Measurements from ENCODE around the gene SEPTIN2.
A peak's percentile ranks its signal among the peaks of the same experiment; 100 is the strongest.

The SEPTIN2 gene

GRCh38 chr2:241350878-241351639, 35.3 kb downstream of the SEPTIN2 start:
- Histone ChIP-seq H3K27me3 (no peaks in the 10 kb centered on the region), H3K4me3 (ENCODE audit: low read depth in 1 of 2, low read length in 1 of 2) (no peak overlapping the region), H3K4me1 (ENCODE audit: control insufficient read depth in 1 of 2, insufficient read depth in 1 of 2, low read depth in 1 of 2, low read length in 1 of 2) (peaks cover 8% of the 10 kb centered on the region in 2 experiments), H3K36me3 (peaks cover 84% of the 10 kb centered on the region), H3K27ac (no peak overlapping the region), H3K9me3 (no peaks in the 10 kb centered on the region)
- no peak for TF ChIP-seq CTCF (IDR thresholded peaks at IDR 0.05)

- peaks cover 2% of the 10 kb centered on the region for H3K27me3 ChIP-seq
- H3K36me3 ChIP-seq, result peaks cover 78% of the 10 kb centered on the region
- no peak overlapping the region for H3K27ac ChIP-seq
- no peak for TF ChIP-seq CTCF (IDR thresholded peaks at IDR 0.05)
- no peak overlapping the region for H3K4me3 ChIP-seq (ENCODE audit: low read depth in 1 of 2, low read length in 1 of 2)
- H3K4me1 ChIP-seq (ENCODE audit: control insufficient read depth in 1 of 2, insufficient read depth in 1 of 2, low read depth in 1 of 2, low read length in 1 of 2), result peaks cover 6 to 9% of the 10 kb centered on the region in 2 experiments
- H3K9me3 ChIP-seq, result no peaks in the 10 kb centered on the region
Observed at GRCh38 chr2:241351640-241352031, 35.9 kb downstream of the SEPTIN2 start.

GRCh38 chr2:241352227-241352626, 36.5 kb downstream of the SEPTIN2 start:
- no peak for TF ChIP-seq CTCF (IDR thresholded peaks at IDR 0.05)
- Histone ChIP-seq H3K9me3 (no peaks in the 10 kb centered on the region), H3K27me3 (peaks cover 8% of the 10 kb centered on the region), H3K4me3 (ENCODE audit: low read depth in 1 of 2, low read length in 1 of 2) (no peak overlapping the region), H3K27ac (no peak overlapping the region), H3K4me1 (ENCODE audit: control insufficient read depth in 1 of 2, insufficient read depth in 1 of 2, low read depth in 1 of 2, low read length in 1 of 2) (peaks cover 12 to 15% of the 10 kb centered on the region in 2 experiments), H3K36me3 (peaks cover 72% of the 10 kb centered on the region)

GRCh38 chr2:241354668-241355658, 39.2 kb downstream of the SEPTIN2 start:
- peaks cover 15 to 20% of the 10 kb centered on the region in 2 experiments for H3K4me1 ChIP-seq (ENCODE audit: control insufficient read depth in 1 of 2, insufficient read depth in 1 of 2, low read depth in 1 of 2, low read length in 1 of 2)
- peak overlapping the region; percentile 46 to 50 for H3K4me3 ChIP-seq (ENCODE audit: low read depth in 1 of 2, low read length in 1 of 2)
- no peak for TF ChIP-seq CTCF (IDR thresholded peaks at IDR 0.05)
- H3K36me3 ChIP-seq, result peaks cover 45% of the 10 kb centered on the region
- peaks cover 14% of the 10 kb centered on the region for H3K27me3 ChIP-seq
- H3K9me3 ChIP-seq, result no peaks in the 10 kb centered on the region
- H3K27ac ChIP-seq, result peak overlapping the region; percentile 74

GRCh38 chr2:241355983-241356870, 40.5 kb downstream of the SEPTIN2 start, which contains the start of gene FARP2:
Gene FARP2 (plus strand): TSS chr2:241356285. CDS start chr2:241373108, 16,823 bp downstream.
- peaks cover 14% of the 10 kb centered on the region for H3K27me3 ChIP-seq
- H3K4me3 ChIP-seq (ENCODE audit: low read depth in 1 of 2, low read length in 1 of 2), result peak within 1 kb of the TSS; percentile 64 to 95
- peaks cover 15 to 20% of the 10 kb centered on the region in 2 experiments for H3K4me1 ChIP-seq (ENCODE audit: control insufficient read depth in 1 of 2, insufficient read depth in 1 of 2, low read depth in 1 of 2, low read length in 1 of 2)
- H3K9me3 ChIP-seq, result no peaks in the 10 kb centered on the region
- peaks cover 32% of the 10 kb centered on the region for H3K36me3 ChIP-seq
- H3K27ac ChIP-seq, result peak within 1 kb of the TSS; percentile 89
- peak; percentile 33 for TF ChIP-seq CTCF (IDR thresholded peaks at IDR 0.05)
